Sigmoid colon (tissue), 7 donors: ENCODE measurements around the gene HSPG2. TPM values are rescaled to one million over a fixed set of nuclear protein-coding genes. Genes with fewer than 3 reads are reported as not detected.
A peak's percentile ranks its signal among the peaks of the same experiment; 100 is the strongest.

ENCODE experiments used
- DNase-seq: peaks from one replicate; pipeline ENCODE4 v3.0.0-alpha.2; 2019
- H3K27ac ChIP-seq, 4 donors: fragments of 200-600 bp; sonication (generic); one replicate each; pipeline ENCODE4 v1.5.1; 2016 to 2019; ENCODE audit warnings: mild to moderate bottlenecking in 1 of 4
- H3K27me3 ChIP-seq, 3 donors: fragments of 200-600 bp; sonication (generic); one replicate each; pipeline ENCODE4 v1.5.1; 2019; ENCODE audit warnings: mild to moderate bottlenecking in 1 of 3
- H3K36me3 ChIP-seq, 4 donors: fragments of 200-600 bp; sonication (generic); one replicate each; pipeline ENCODE4 v1.5.1; 2016 to 2019
- H3K4me1 ChIP-seq, 4 donors: fragments of 200-600 bp; sonication (generic); one replicate each; pipeline ENCODE4 v1.5.1; 2017 to 2019
- H3K4me3 ChIP-seq, 4 donors: fragments of 200-600 bp; sonication (generic); one replicate each; pipeline ENCODE4 v1.5.1; 2017 to 2019; ENCODE audit warnings: mild to moderate bottlenecking in 2 of 4, moderate library complexity in 1 of 4
- H3K9me3 ChIP-seq, 4 donors: fragments of 200-600 bp in 3 of 4; sonication (generic) in 3 of 4; one replicate each; pipeline versions ENCODE4 v1.5.1 to v1.6.1; 2013 to 2019
- CTCF ChIP-seq, 4 experiments: fragments of 450-650 bp in 3 of 4; fragments of 200-600 bp in 1 of 4; IDR thresholded peaks; one replicate each; pipeline ENCODE4 v1.5.1; 2016 to 2019; ENCODE audit warnings: antibody characterized with exemption in 4 of 4, mild to moderate bottlenecking in 3 of 4, moderate library complexity in 2 of 4
- EP300 ChIP-seq, 4 donors: sonication (generic); formaldehyde crosslinking; IDR thresholded peaks; one replicate each; pipeline ENCODE4 v1.6.1; 2017; ENCODE audit warnings: antibody characterized with exemption in 4 of 4
- POLR2A ChIP-seq, 2 donors: fragments of 450-650 bp; IDR thresholded peaks; one replicate each; pipeline ENCODE4 v1.6.1; 2016; ENCODE audit warnings: antibody characterized with exemption in 2 of 2, mild to moderate bottlenecking in 2 of 2, moderate library complexity in 2 of 2
- POLR2AphosphoS5 ChIP-seq, 4 donors: sonication (generic); formaldehyde crosslinking; IDR thresholded peaks; one replicate each; pipeline ENCODE4 v1.6.1; 2017; ENCODE audit warnings: antibody characterized with exemption in 4 of 4
- WGBS, 2 donors: extraction: QIAGEN DNeasy Blood & Tissue Kit; methylation state at CpG; one replicate each; pipeline ENCODE4 v1.1.7; 2013; 5-methylcytosine and 5-hydroxymethylcytosine counted together
- intact Hi-C: fragments of 100-400 bp; cut with DNase I; formaldehyde crosslinking; loops from one replicate; pipeline ENCODE4 v1.15.1; 2023
- polyA plus RNA-seq, 3 donors: library from polyadenylated mRNA; stranded (reverse); fragments of 200-250 nt; gene quantifications; one replicate each; pipeline ENCODE4 v1.2.3, GENCODE V29; 2013
- total RNA-seq, 4 donors: library from RNA; depleted of rRNA; stranded (reverse); fragments of >200 nt; gene quantifications; one replicate each; pipeline ENCODE4 v1.1.0, GENCODE V29; 2016
- donor health status: healthy with polysubstance abuse.
- donor health status: Bipolar disorder and iron deficiency.
- donor health status: healthy.

Gene HSPG2
- total and polyA plus RNA-seq, 7 donors, result 6.0 to 761 (median 104) TPM

DNA sequence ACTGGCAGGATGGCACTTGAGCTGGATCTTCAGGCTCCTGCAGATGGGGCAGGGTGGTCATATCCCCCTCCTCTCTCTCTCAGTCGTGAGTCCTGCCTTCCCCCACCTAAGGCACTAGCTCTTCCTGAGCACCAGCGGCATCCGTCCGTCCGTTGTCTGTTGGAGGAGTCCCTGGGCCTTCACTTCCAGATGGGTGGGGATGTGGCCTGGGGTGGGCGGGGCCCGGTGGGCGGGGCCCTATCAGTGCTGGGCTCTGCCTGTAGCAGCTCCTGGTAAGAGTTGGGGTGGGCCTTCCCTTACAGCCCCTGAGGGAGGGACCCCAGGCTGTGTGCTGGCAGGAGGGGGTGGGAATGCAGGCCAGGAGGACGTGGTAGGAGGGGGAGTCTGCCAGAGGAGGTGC lies 114.8 kb downstream of the HSPG2 start:
- intact Hi-C loops, result no loop called here
- DNase-seq, result no peak
- Histone ChIP-seq H3K36me3 (peaks cover 41 to 71% (median 65%) of the 10 kb centered on the region in 4 donors), H3K4me3 (no peak overlapping the region), H3K27me3 (no peaks in the 10 kb centered on the region), H3K4me1 (peaks cover 0 to 4% (median 2%) of the 10 kb centered on the region in 4 donors), H3K27ac (peak overlapping the region in 1 of 4 donors; percentile 6), H3K9me3 (no peaks in the 10 kb centered on the region)
- 63 to 65% methylated on average over 9 of the region's 9 CpGs for WGBS, 2 donors
- TF ChIP-seq EP300 (IDR thresholded peaks at IDR 0.05), result no peak
- no peak for TF ChIP-seq POLR2A (IDR thresholded peaks at IDR 0.05)
- no peak for TF ChIP-seq POLR2AphosphoS5 (IDR thresholded peaks at IDR 0.05)
- TF ChIP-seq CTCF (IDR thresholded peaks at IDR 0.05), result no peak

- Histone ChIP-seq H3K36me3 (peaks cover 33 to 62% (median 58%) of the 10 kb centered on the region in 4 donors), H3K27me3 (no peaks in the 10 kb centered on the region), H3K4me1 (peaks cover 0 to 4% (median 2%) of the 10 kb centered on the region in 4 donors), H3K4me3 (no peak overlapping the region), H3K9me3 (no peaks in the 10 kb centered on the region), H3K27ac (no peak overlapping the region)
- no peak for DNase-seq
- 90 to 93% methylated on average over 11 of the region's 11 CpGs for WGBS, 2 donors
- intact Hi-C loops, result no loop called here
- TF ChIP-seq EP300 (IDR thresholded peaks at IDR 0.05) (no peak), POLR2AphosphoS5 (IDR thresholded peaks at IDR 0.05) (peak in 1 of 4 donors; percentile 20)
These were observed 115.6 kb downstream of the HSPG2 start for GRCh38 chr1:21821385-21822019.

DNA sequence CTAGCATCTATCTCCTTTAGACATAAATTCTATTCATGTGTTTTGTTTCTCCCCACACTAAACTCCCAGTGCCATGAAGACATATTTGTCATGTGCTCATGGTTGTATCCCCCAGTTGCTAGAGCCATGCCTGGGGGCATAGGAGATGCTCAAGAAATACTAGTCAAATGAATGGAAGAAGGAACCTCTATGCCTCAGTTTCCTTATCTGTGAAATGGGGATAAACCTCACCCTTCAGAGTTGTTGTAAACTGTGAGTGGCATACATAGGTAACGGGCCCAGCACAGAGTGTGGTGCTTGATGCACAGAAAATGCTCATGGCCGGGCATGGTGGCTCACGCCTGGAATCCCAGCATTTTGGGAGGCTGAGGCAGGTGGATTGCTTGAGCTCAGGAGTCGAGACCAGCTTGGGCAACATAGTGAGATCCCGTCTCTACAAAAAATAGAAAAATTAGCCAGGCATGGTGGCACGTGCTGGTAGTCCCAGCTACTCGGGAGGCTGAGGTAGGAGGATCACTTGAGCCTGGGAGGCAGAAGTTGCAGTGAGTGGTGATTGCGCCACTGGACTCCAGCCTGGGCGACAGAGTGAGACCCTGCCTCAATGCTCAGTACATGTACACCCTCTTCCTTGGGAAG lies 116.4 kb downstream of the HSPG2 start:
- 95% methylated on average over 9 of the region's 9 CpGs for WGBS, 2 donors
- no peak for DNase-seq
- Histone ChIP-seq H3K36me3 (peaks cover 25 to 54% (median 50%) of the 10 kb centered on the region in 4 donors), H3K27ac (no peak overlapping the region), H3K4me1 (peaks cover 0 to 4% (median 2%) of the 10 kb centered on the region in 4 donors), H3K9me3 (no peaks in the 10 kb centered on the region), H3K27me3 (no peaks in the 10 kb centered on the region), H3K4me3 (no peak overlapping the region)
- TF ChIP-seq EP300 (IDR thresholded peaks at IDR 0.05) (no peak), POLR2A (IDR thresholded peaks at IDR 0.05) (no peak), POLR2AphosphoS5 (IDR thresholded peaks at IDR 0.05) (no peak), CTCF (IDR thresholded peaks at IDR 0.05) (no peak)
- intact Hi-C loops, result no loop called here

GRCh38 chr1:21818656-21819055 lies 118.5 kb downstream of the HSPG2 start:
- DNase-seq, result no peak
- TF ChIP-seq CTCF (IDR thresholded peaks at IDR 0.05) (no peak), EP300 (IDR thresholded peaks at IDR 0.05) (no peak), POLR2AphosphoS5 (IDR thresholded peaks at IDR 0.05) (no peak), POLR2A (IDR thresholded peaks at IDR 0.05) (no peak)
- WGBS, 2 donors, result 11 to 25% methylated on average over 10 of the region's 10 CpGs
- no peak overlapping the region for H3K4me3 ChIP-seq
- peaks cover 0 to 12% (median 10%) of the 10 kb centered on the region in 3 donors for H3K27me3 ChIP-seq
- peaks cover 0 to 12% (median 10%) of the 10 kb centered on the region in 4 donors for H3K4me1 ChIP-seq
- intact Hi-C loops, result no loop called here
- no peaks in the 10 kb centered on the region for H3K9me3 ChIP-seq
- H3K27ac ChIP-seq, result peak overlapping the region in 3 of 4 donors; percentile 14 to 46 (median 39)
- peaks cover 9 to 34% (median 29%) of the 10 kb centered on the region in 4 donors for H3K36me3 ChIP-seq

DNA sequence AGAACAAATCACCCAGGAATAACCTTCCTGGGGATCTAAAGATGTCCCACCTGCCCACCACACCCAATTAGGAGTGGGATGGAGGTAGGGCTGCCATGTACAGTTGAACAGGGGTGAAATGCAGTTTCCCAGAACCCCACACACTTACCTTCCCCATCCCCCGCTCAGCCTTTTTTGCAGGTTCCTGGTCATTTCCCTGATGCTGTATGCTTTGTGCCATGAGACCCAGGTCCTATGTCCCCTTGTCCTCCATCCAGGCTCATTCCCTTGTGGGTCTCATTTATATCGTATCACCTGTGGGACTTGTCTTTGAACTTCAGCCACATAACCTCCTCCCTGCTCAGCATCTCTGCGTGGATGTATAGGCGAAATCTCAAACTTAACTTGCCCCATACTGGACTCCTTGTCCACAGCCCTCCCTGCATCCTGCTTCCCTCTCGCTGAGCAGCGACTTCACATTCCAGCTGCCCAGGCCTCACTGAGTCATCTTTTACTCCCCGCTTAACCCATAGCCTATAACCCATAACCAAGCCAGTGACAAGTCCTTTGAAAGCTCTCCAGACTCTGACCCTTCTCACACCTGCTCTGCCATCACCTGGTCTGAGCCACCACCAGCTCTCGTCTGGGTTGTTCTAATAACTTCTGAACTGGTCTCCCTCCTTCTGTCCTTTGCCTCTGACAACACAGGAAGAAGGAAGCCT lies 120.4 kb downstream of the HSPG2 start:
- 78 to 80% methylated on average over 8 of the region's 8 CpGs for WGBS, 2 donors
- Histone ChIP-seq H3K36me3 (peaks cover 0 to 15% (median 10%) of the 10 kb centered on the region in 4 donors), H3K4me1 (peaks cover 0 to 12% (median 10%) of the 10 kb centered on the region in 4 donors), H3K27ac (no peak overlapping the region), H3K9me3 (no peaks in the 10 kb centered on the region), H3K4me3 (no peak overlapping the region), H3K27me3 (peaks cover 0 to 13% (median 10%) of the 10 kb centered on the region in 3 donors)
- DNase-seq, result no peak
- TF ChIP-seq EP300 (IDR thresholded peaks at IDR 0.05), result no peak
- TF ChIP-seq POLR2A (IDR thresholded peaks at IDR 0.05), result no peak
- intact Hi-C loops, result no loop called here
